HG02623 (cell line): ENCODE measurements around the gene ARHGAP22.

Experiments
- ATAC-seq: cut with Tn5 transposase; IDR thresholded peaks from one replicate; pipeline ENCODE4 v1.9.1; 2021; ENCODE audit warnings: moderate library complexity; ENCODE audit not compliant: unreplicated experiment

ARHGAP22 gene

GRCh38 chr10:48517911-48518811 lies 86.7 kb downstream of the ARHGAP22 start:
- ATAC-seq = no peak

- ATAC-seq = no peak
Measured at GRCh38 chr10:48517482-48517881, 87.4 kb downstream of the ARHGAP22 start.

- no peak for ATAC-seq
Measured at GRCh38 chr10:48516911-48517310, 88.0 kb downstream of the ARHGAP22 start.

GRCh38 chr10:48514916-48515315 lies 90.0 kb downstream of the ARHGAP22 start:
- no peak for ATAC-seq

GRCh38 chr10:48514255-48514654 lies 90.6 kb downstream of the ARHGAP22 start:
- no peak for ATAC-seq

GRCh38 chr10:48512861-48513260 lies 92.0 kb downstream of the ARHGAP22 start:
- ATAC-seq = no peak

- no peak for ATAC-seq
Measured at GRCh38 chr10:48511875-48512231, 93.0 kb downstream of the ARHGAP22 start.

GRCh38 chr10:48511066-48511874 lies 93.6 kb downstream of the ARHGAP22 start:
- no peak for ATAC-seq

- ATAC-seq = no peak
Measured at GRCh38 chr10:48509974-48510692, 94.7 kb downstream of the ARHGAP22 start.

GRCh38 chr10:48508791-48509772 lies 95.8 kb downstream of the ARHGAP22 start:
- no peak for ATAC-seq

- no peak for ATAC-seq
Measured at GRCh38 chr10:48507933-48508790, 96.7 kb downstream of the ARHGAP22 start.

- no peak for ATAC-seq
Measured at GRCh38 chr10:48507494-48507893, 97.4 kb downstream of the ARHGAP22 start.

GRCh38 chr10:48506147-48506917 lies 98.5 kb downstream of the ARHGAP22 start:
- no peak for ATAC-seq

- no peak for ATAC-seq
Measured at GRCh38 chr10:48505394-48506112, 99.3 kb downstream of the ARHGAP22 start.

- ATAC-seq = no peak
Measured at GRCh38 chr10:48504141-48504885, 100.6 kb downstream of the ARHGAP22 start.

GRCh38 chr10:48503293-48503911 lies 101.5 kb downstream of the ARHGAP22 start:
- ATAC-seq = no peak

- no peak for ATAC-seq
Measured at GRCh38 chr10:48502791-48503190, 102.1 kb downstream of the ARHGAP22 start.
